IMR-90 (cell line): ENCODE measurements around the gene ANKFN1. TPM values are rescaled to one million over a fixed set of nuclear protein-coding genes. Genes with fewer than 3 reads are reported as not detected.

Experiments used
- ATAC-seq: fragments of 200-7000 bp; cut with Tn5 transposase; 2 replicates; pipeline ENCODE4 v1.9.1; 2020; ENCODE audit warnings: low read depth, mild to moderate bottlenecking, moderate library complexity
- BruUV-seq: library from RNA; stranded (reverse); fragments of 400-500 nt; replicated peaks from 2 replicates; lab custom pipeline; 2021; lab: Mats Ljungman, UMichigan
- CTCF ChIA-PET: fragments of 300-600 bp; formaldehyde crosslinking; extraction: SDS; loops from one replicate; lab custom pipeline; 2021; ENCODE audit warnings: antibody characterized with exemption; lab: Yijun Ruan, JAX
- POLR2A ChIA-PET: fragments of 300-600 bp; sonication (Branson Sonifier 250); formaldehyde crosslinking; loops from one replicate; lab custom pipeline; 2022; ENCODE audit warnings: antibody characterized with exemption; ENCODE audit not compliant: unreplicated experiment; lab: Charles Lee
- DNase-seq: peaks from one replicate; pipeline ENCODE4 v3.0.0; 2013
- H2AFZ ChIP-seq: replicated peaks from 2 replicates; pipeline ENCODE3; 2013; ENCODE audit warnings: low read length, mild to moderate bottlenecking; ENCODE audit not compliant: poor library complexity
- H2AK5ac ChIP-seq: 2 replicates; pipeline ENCODE4 v1.6.1; 2013; ENCODE audit warnings: low read depth, low read length, inconsistent platforms
- H2AK9ac ChIP-seq: replicated peaks from 2 replicates; pipeline ENCODE3; 2013; ENCODE audit warnings: mild to moderate bottlenecking, low read depth, low read length, moderate library complexity; ENCODE audit not compliant: poor library complexity
- H2BK120ac ChIP-seq: 2 replicates; pipeline ENCODE4 v1.6.1; 2013; ENCODE audit warnings: low read depth, low read length, inconsistent platforms
- H2BK15ac ChIP-seq: 3 replicates; pipeline ENCODE4 v1.6.1; 2013; ENCODE audit warnings: low read depth, low read length, inconsistent platforms
- H2BK20ac ChIP-seq: 2 replicates; pipeline ENCODE4 v1.6.1; 2013; ENCODE audit warnings: low read depth, mild to moderate bottlenecking, inconsistent platforms, low read length, moderate library complexity
- H2BK5ac ChIP-seq: 2 replicates; pipeline ENCODE4 v1.6.1; 2013; ENCODE audit warnings: mild to moderate bottlenecking, low read depth, low read length, inconsistent platforms; ENCODE audit not compliant: poor library complexity, severe bottlenecking
- H3K14ac ChIP-seq: replicated peaks from 2 replicates; pipeline ENCODE4 v1.6.1; 2013; ENCODE audit warnings: low read depth, low read length, inconsistent platforms
- H3K18ac ChIP-seq: 2 replicates; pipeline ENCODE4 v1.6.1; 2013; ENCODE audit warnings: low read depth, low read length, control low read depth
- H3K23ac ChIP-seq: 2 replicates; pipeline ENCODE4 v1.6.1; 2013; ENCODE audit warnings: low read depth, low read length, inconsistent platforms
- H3K27ac ChIP-seq: 2 replicates; pipeline ENCODE4 v1.5.1; 2013; ENCODE audit warnings: mild to moderate bottlenecking, control low read depth, low read length; ENCODE audit not compliant: insufficient read depth
- H3K27me3 ChIP-seq: 2 replicates; pipeline ENCODE4 v1.6.1; 2013; ENCODE audit warnings: low read length; ENCODE audit not compliant: control insufficient read depth, insufficient read depth
- H3K36me3 ChIP-seq: 2 replicates; pipeline ENCODE4 v1.6.1; 2013; ENCODE audit warnings: low read length, mixed read lengths; ENCODE audit not compliant: control insufficient read depth, insufficient read depth
- H3K4ac ChIP-seq: 2 replicates; pipeline ENCODE4 v1.6.1; 2013; ENCODE audit warnings: low read depth, low read length, inconsistent platforms
- H3K4me1 ChIP-seq: 2 replicates; pipeline ENCODE4 v1.6.1; 2013; ENCODE audit warnings: low read length, mixed read lengths; ENCODE audit not compliant: control insufficient read depth, insufficient read depth
- H3K4me2 ChIP-seq: 2 replicates; pipeline ENCODE4 v1.6.1; 2013; ENCODE audit warnings: low read depth, mild to moderate bottlenecking, control low read depth, low read length, moderate library complexity
- H3K4me3 ChIP-seq: 2 replicates; pipeline ENCODE4 v1.5.1; 2013; ENCODE audit warnings: low read depth, mild to moderate bottlenecking, control low read depth, low read length, moderate library complexity; ENCODE audit not compliant: insufficient read depth
- H3K56ac ChIP-seq: 2 replicates; pipeline ENCODE4 v1.6.1; 2013; ENCODE audit warnings: low read length, inconsistent platforms; ENCODE audit not compliant: insufficient read depth; ENCODE audit errors: extremely low read depth
- H3K79me1 ChIP-seq, 2 experiments: 2 replicates each; pipeline ENCODE4 v1.6.1; 2013; ENCODE audit warnings: low read length in 2 of 2, inconsistent platforms in 1 of 2, low read depth in 1 of 2
- H3K9ac ChIP-seq: 2 replicates; pipeline ENCODE4 v1.6.1; 2013; ENCODE audit warnings: low read depth, low read length, control low read depth
- H3K9me1 ChIP-seq: 2 replicates; pipeline ENCODE4 v1.6.1; 2013; ENCODE audit warnings: low read length, inconsistent platforms; ENCODE audit not compliant: insufficient read depth
- H3K9me3 ChIP-seq: 2 replicates; pipeline ENCODE4 v1.6.1; 2013; ENCODE audit warnings: low read length; ENCODE audit not compliant: control insufficient read depth, insufficient read depth
- H4K20me1 ChIP-seq: 2 replicates; pipeline ENCODE4 v1.6.1; 2013; ENCODE audit warnings: low read length, inconsistent platforms; ENCODE audit not compliant: insufficient read depth
- H4K5ac ChIP-seq: 2 replicates; pipeline ENCODE4 v1.6.1; 2013; ENCODE audit warnings: mild to moderate bottlenecking, low read depth, low read length, control low read depth
- H4K8ac ChIP-seq, 2 experiments: 2 replicates each; pipeline ENCODE4 v1.6.1; 2013; ENCODE audit warnings: low read depth in 2 of 2, low read length in 2 of 2, control low read depth in 1 of 2, inconsistent platforms in 1 of 2
- H4K91ac ChIP-seq: 2 replicates; pipeline ENCODE4 v1.6.1; 2013; ENCODE audit warnings: low read depth, low read length, inconsistent platforms; ENCODE audit not compliant: insufficient read depth
- BHLHE40 ChIP-seq: fragments of 150-350 bp; IDR thresholded peaks from 2 replicates; pipeline ENCODE4 v1.6.1; 2016; ENCODE audit warnings: mild to moderate bottlenecking, low read depth, low read length
- CEBPB ChIP-seq: IDR thresholded peaks from 2 replicates; pipeline ENCODE4 v1.6.1; 2012; ENCODE audit warnings: low read depth, low read length, improper control_type of control experiment
- CHD1 ChIP-seq: IDR thresholded peaks from 2 replicates; pipeline ENCODE4 v1.6.1; 2012; ENCODE audit warnings: low read depth, low read length, improper control_type of control experiment
- FOS ChIP-seq: fragments of 150-350 bp; IDR thresholded peaks from 2 replicates; pipeline ENCODE4 v1.6.1; 2016; ENCODE audit warnings: low read depth, low read length
- MAFK ChIP-seq: IDR thresholded peaks from 2 replicates; pipeline ENCODE4 v1.6.1; 2012; ENCODE audit warnings: low read depth, low read length, improper control_type of control experiment
- MAZ ChIP-seq: IDR thresholded peaks from 2 replicates; pipeline ENCODE4 v1.6.1; 2012; ENCODE audit warnings: low read depth, mild to moderate bottlenecking, low read length, improper control_type of control experiment, moderate library complexity, borderline replicate concordance
- MXI1 ChIP-seq: IDR thresholded peaks from 2 replicates; pipeline ENCODE4 v1.6.1; 2012; ENCODE audit warnings: low read depth, mild to moderate bottlenecking, low read length, moderate library complexity, borderline replicate concordance
- NFE2L2 ChIP-seq: fragments of 150-350 bp; IDR thresholded peaks from 2 replicates; pipeline ENCODE4 v1.6.1; 2016; ENCODE audit warnings: low read depth, mild to moderate bottlenecking, low read length
- POLR2A ChIP-seq: IDR thresholded peaks from 2 replicates; pipeline ENCODE4 v1.6.1; 2012; ENCODE audit warnings: mild to moderate bottlenecking, low read depth, low read length
- RAD21 ChIP-seq: IDR thresholded peaks from 2 replicates; pipeline ENCODE4 v1.6.1; 2012; ENCODE audit warnings: low read length, improper control_type of control experiment
- RCOR1 ChIP-seq: IDR thresholded peaks from 2 replicates; pipeline ENCODE4 v1.6.1; 2012; ENCODE audit warnings: mild to moderate bottlenecking, low read length, improper control_type of control experiment; ENCODE audit not compliant: insufficient replicate concordance
- RFX5 ChIP-seq: IDR thresholded peaks from 2 replicates; pipeline ENCODE4 v1.8.0; 2012; ENCODE audit warnings: low read depth, mild to moderate bottlenecking, low read length, moderate library complexity
- SMC3 ChIP-seq: fragments of 150-350 bp; IDR thresholded peaks from 2 replicates; pipeline ENCODE4 v1.6.1; 2016; ENCODE audit warnings: low read depth, mild to moderate bottlenecking, antibody characterized with exemption, low read length, moderate library complexity
- WGBS, 2 experiments: methylation state at CpG; one replicate each; pipeline versions ENCODE4 v1.1.5 to v1.1.7; 2013; ENCODE audit warnings: missing lambda C conversion rate in 2 of 2; ENCODE audit not compliant: insufficient read length in 1 of 2; ENCODE audit errors: extremely low coverage in 2 of 2; 5-methylcytosine and 5-hydroxymethylcytosine counted together
- dilution Hi-C: fragments of 300-500 bp; cut with HindIII; formaldehyde crosslinking; loops from one replicate; pipeline ENCODE4 v1.14.3; 2018; ENCODE audit warnings: low sequenced_read_pairs; ENCODE audit not compliant: unreplicated experiment
- in situ Hi-C: fragments of 300-500 bp; cut with MboI; formaldehyde crosslinking; loops from 3 replicates; pipeline ENCODE4 v1.14.3; 2019; ENCODE audit warnings: low sequenced_read_pairs, inconsistent platforms, mixed read lengths
- intact Hi-C: fragments of 100-400 bp; cut with micrococcal nuclease; formaldehyde crosslinking; loops from 2 replicates; pipeline ENCODE4 v1.10.0; 2022
- polyA plus RNA-seq, 3 experiments: library from polyadenylated mRNA; depleted of rRNA; stranded (reverse); fragments of >200 nt; gene quantifications; 2 replicates each; pipeline ENCODE4 v1.2.3, GENCODE V29; 2012; ENCODE audit warnings: low replicate concordance in 1 of 3
- total RNA-seq: library from RNA; depleted of rRNA; stranded (reverse); fragments of >200 nt; gene quantifications from 2 replicates; pipeline ENCODE4 v1.2.3, GENCODE V29; 2012
- TF ChIP-seq, protein P1 (sequence below): conservative IDR thresholded peaks from 2 replicates; pipeline ENCODE4 v1.5.1; 2012; ENCODE audit warnings: mild to moderate bottlenecking, low read depth, low read length, improper control_type of control experiment
- TF ChIP-seq, protein P2 (sequence below): fragments of 150-350 bp; IDR thresholded peaks from 2 replicates; pipeline ENCODE4 v1.6.1; 2017; ENCODE audit warnings: mild to moderate bottlenecking, antibody characterized with exemption, low read length, low read depth
- TF ChIP-seq, protein P3 (sequence below): fragments of 150-350 bp; IDR thresholded peaks from 2 replicates; pipeline ENCODE4 v1.6.1; 2016; ENCODE audit warnings: low read depth, mild to moderate bottlenecking, low read length, moderate library complexity, borderline replicate concordance

The ANKFN1 gene
- total and polyA plus RNA-seq, 2 of the 4 experiments (the other 2 are of a cell fraction), result not detected

DNA sequence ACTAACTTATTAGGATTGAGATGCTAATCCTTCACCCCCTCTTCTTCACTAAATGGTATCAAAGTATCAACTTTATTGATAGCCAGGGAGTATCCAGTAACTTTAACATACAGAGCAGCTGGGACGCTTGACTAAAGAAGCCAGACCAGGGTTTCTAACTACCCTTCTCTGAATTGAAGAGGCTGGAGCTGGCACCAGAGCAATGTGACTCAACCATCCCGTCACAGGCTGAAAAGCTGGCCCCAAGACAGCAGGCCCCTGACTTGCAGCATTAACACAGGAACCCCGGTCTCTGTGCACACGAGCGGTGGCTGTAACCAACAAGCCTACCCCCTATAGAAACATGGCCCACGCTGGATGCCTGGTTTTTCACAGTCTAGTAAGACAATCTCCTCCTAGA lies 59.8 kb downstream of the ANKFN1 start:
- ATAC-seq (no peak), DNase-seq (peak; percentile 10)
- Histone ChIP-seq H3K9me3 (no peaks in the 10 kb centered on the region), H3K14ac (no peak overlapping the region), H3K27ac (no peak overlapping the region), H2BK15ac (no peak overlapping the region), H3K4me1 (no peaks in the 10 kb centered on the region), H2AFZ (no peak overlapping the region), H3K4ac (no peak overlapping the region), H3K18ac (no peak overlapping the region), H4K91ac (no peak overlapping the region), H2AK5ac (no peak overlapping the region), H2BK20ac (no peak overlapping the region), H2BK120ac (no peak overlapping the region), H3K4me2 (no peak overlapping the region), H4K8ac (no peak overlapping the region), H3K27me3 (no peaks in the 10 kb centered on the region; the same call in 1 of the 2 replicates), H3K56ac (no peak overlapping the region), H3K9ac (no peak overlapping the region), H4K20me1 (no peaks in the 10 kb centered on the region), H2BK5ac (no peak overlapping the region), H4K5ac (no peak overlapping the region), H2AK9ac (no peak overlapping the region), H3K4me3 (no peak overlapping the region), H3K23ac (no peak overlapping the region), H3K36me3 (no peaks in the 10 kb centered on the region), H3K79me1 (no peaks in the 10 kb centered on the region), H3K9me1 (no peaks in the 10 kb centered on the region)
- ChIA-PET POLR2A (interaction anchor here (0.6 kb wide), 1 partner anchor 7 kb away, joined by 24 read pairs; no protein-coding TSS in a partner anchor), CTCF (no interaction called here)
- in situ Hi-C loops, result no loop called here
- dilution Hi-C loops, result no loop called here
- TF ChIP-seq, protein P1, sequence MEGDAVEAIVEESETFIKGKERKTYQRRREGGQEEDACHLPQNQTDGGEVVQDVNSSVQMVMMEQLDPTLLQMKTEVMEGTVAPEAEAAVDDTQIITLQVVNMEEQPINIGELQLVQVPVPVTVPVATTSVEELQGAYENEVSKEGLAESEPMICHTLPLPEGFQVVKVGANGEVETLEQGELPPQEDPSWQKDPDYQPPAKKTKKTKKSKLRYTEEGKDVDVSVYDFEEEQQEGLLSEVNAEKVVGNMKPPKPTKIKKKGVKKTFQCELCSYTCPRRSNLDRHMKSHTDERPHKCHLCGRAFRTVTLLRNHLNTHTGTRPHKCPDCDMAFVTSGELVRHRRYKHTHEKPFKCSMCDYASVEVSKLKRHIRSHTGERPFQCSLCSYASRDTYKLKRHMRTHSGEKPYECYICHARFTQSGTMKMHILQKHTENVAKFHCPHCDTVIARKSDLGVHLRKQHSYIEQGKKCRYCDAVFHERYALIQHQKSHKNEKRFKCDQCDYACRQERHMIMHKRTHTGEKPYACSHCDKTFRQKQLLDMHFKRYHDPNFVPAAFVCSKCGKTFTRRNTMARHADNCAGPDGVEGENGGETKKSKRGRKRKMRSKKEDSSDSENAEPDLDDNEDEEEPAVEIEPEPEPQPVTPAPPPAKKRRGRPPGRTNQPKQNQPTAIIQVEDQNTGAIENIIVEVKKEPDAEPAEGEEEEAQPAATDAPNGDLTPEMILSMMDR, result no peak
- TF ChIP-seq NFE2L2, result no peak
- no peak for TF ChIP-seq CHD1
- TF ChIP-seq FOS, result no peak
- TF ChIP-seq CEBPB, result no peak
- TF ChIP-seq RFX5, result no peak
- no peak for TF ChIP-seq MXI1
- no peak for TF ChIP-seq MAZ
- TF ChIP-seq RCOR1, result no peak
- TF ChIP-seq POLR2A, result no peak
- no peak for TF ChIP-seq SMC3
- TF ChIP-seq MAFK, result no peak
- TF ChIP-seq, protein P2, sequence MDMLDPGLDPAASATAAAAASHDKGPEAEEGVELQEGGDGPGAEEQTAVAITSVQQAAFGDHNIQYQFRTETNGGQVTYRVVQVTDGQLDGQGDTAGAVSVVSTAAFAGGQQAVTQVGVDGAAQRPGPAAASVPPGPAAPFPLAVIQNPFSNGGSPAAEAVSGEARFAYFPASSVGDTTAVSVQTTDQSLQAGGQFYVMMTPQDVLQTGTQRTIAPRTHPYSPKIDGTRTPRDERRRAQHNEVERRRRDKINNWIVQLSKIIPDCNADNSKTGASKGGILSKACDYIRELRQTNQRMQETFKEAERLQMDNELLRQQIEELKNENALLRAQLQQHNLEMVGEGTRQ, result no peak
- TF ChIP-seq, protein P3, sequence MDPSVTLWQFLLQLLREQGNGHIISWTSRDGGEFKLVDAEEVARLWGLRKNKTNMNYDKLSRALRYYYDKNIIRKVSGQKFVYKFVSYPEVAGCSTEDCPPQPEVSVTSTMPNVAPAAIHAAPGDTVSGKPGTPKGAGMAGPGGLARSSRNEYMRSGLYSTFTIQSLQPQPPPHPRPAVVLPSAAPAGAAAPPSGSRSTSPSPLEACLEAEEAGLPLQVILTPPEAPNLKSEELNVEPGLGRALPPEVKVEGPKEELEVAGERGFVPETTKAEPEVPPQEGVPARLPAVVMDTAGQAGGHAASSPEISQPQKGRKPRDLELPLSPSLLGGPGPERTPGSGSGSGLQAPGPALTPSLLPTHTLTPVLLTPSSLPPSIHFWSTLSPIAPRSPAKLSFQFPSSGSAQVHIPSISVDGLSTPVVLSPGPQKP, result no peak
- no peak for TF ChIP-seq BHLHE40
- no peak for TF ChIP-seq RAD21
- 57% methylated on average over 1 of the region's 6 CpGs; no CpG with 5 or more reads in 1 of the 2 experiments for WGBS, 2 experiments
- intact Hi-C loops, result no loop called here
- BruUV-seq, result no TSS peak
